HG02678 (cell line): Measurements from ENCODE around the gene OR2T33.
"Not testable (repeated sequence)": the region's sequence is repeated elsewhere in the genome, so short reads cannot be mapped to it uniquely, and the experiment has no call there.

Experiments
- ATAC-seq: cut with Tn5 transposase; IDR thresholded peaks from one replicate; pipeline ENCODE4 v1.9.1; 2021; ENCODE audit warnings: mild to moderate bottlenecking, moderate library complexity; ENCODE audit not compliant: unreplicated experiment

OR2T33 gene

GRCh38 chr1:248277876-248278275 is at the start of gene OR2T33:
TSS of gene OR2T33 (minus strand) at chr1:248277976. CDS start at chr1:248273814, 4,162 bp downstream.
- ATAC-seq: no peak

GRCh38 chr1:248324468-248324867 is 46.7 kb upstream of the OR2T33 start, which contains the start of gene OR2M7:
TSS of gene OR2M7 (minus strand) at chr1:248324568. CDS start at chr1:248324568, 0 bp downstream.
- ATAC-seq: no peak

GRCh38 chr1:248316796-248317195 is 39.0 kb upstream of the OR2T33 start:
- ATAC-seq: no peak

GRCh38 chr1:248306740-248307139 is 29.0 kb upstream of the OR2T33 start:
- ATAC-seq: not testable (repeated sequence)

GRCh38 chr1:248306103-248306502 is 28.3 kb upstream of the OR2T33 start:
- no peak for ATAC-seq

GRCh38 chr1:248305672-248306071 is 27.9 kb upstream of the OR2T33 start:
- ATAC-seq: not testable (repeated sequence)

- no peak for ATAC-seq
Measured at GRCh38 chr1:248303324-248303723, 25.5 kb upstream of the OR2T33 start, which contains the start of gene OR2T12. TSS of gene OR2T12 (minus strand) at chr1:248303424. CDS start at chr1:248295578, 7,846 bp downstream.

- ATAC-seq: no peak
Measured at GRCh38 chr1:248288391-248288790, 10.6 kb upstream of the OR2T33 start.

GRCh38 chr1:248273225-248273624 is 4.6 kb downstream of the OR2T33 start:
- not testable (repeated sequence) for ATAC-seq

- no peak for ATAC-seq
Measured at GRCh38 chr1:248268178-248268577, 9.6 kb downstream of the OR2T33 start.

GRCh38 chr1:248259309-248259708 is 18.5 kb downstream of the OR2T33 start:
- not testable (repeated sequence) for ATAC-seq

GRCh38 chr1:248243204-248243603 is 34.6 kb downstream of the OR2T33 start:
- ATAC-seq: peak; percentile 92

- no peak for ATAC-seq
Measured at GRCh38 chr1:248239478-248239877, 38.3 kb downstream of the OR2T33 start.

GRCh38 chr1:248231117-248231516 is 46.7 kb downstream of the OR2T33 start, which contains the start of gene OR2M4:
TSS of gene OR2M4 (plus strand) at chr1:248231417. CDS start at chr1:248238929, 7,512 bp downstream.
- no peak for ATAC-seq

- no peak for ATAC-seq
Measured at GRCh38 chr1:248229360-248229908, 48.3 kb downstream of the OR2T33 start.

- no peak for ATAC-seq
Measured at GRCh38 chr1:248225537-248225936, 52.2 kb downstream of the OR2T33 start.
